Astrocyte of the cerebellum (primary cell): ENCODE measurements around the gene ADAMTS2.

Source experiments
- DNase-seq: peaks from one replicate; pipeline ENCODE4 v3.0.0-alpha.2; 2011; ENCODE audit warnings: low read depth
- H3K4me3 ChIP-seq: 2 replicates; pipeline ENCODE4 v1.5.1; 2011; ENCODE audit warnings: mild to moderate bottlenecking, low read depth, low read length, moderate library complexity
- CTCF ChIP-seq: IDR thresholded peaks from 2 replicates; pipeline ENCODE4 v1.5.1; 2012; ENCODE audit warnings: low read length, low read depth, moderate library complexity, mild to moderate bottlenecking; ENCODE audit errors: missing control alignments
- in situ Hi-C: cut with HindIII; loops from 2 replicates; pipeline ENCODE4 v1.10.0; 2017; ENCODE audit warnings: low sequenced_read_pairs

The ADAMTS2 gene

GRCh38 chr5:179332741-179333290 lies 12.4 kb downstream of the ADAMTS2 start:
- in situ Hi-C loops = no loop called here
- TF ChIP-seq CTCF = no peak

GRCh38 chr5:179331591-179332375 lies 13.5 kb downstream of the ADAMTS2 start:
- in situ Hi-C loops = no loop called here

More at GRCh38 chr5:179332741-179333290, 12.4 kb downstream of the ADAMTS2 start:
- no peak for DNase-seq
- H3K4me3 ChIP-seq = no peak overlapping the region

GRCh38 chr5:179330186-179330900 lies 14.9 kb downstream of the ADAMTS2 start:
- in situ Hi-C loops = no loop called here
- no peak for DNase-seq
- H3K4me3 ChIP-seq = no peak overlapping the region
- no peak for TF ChIP-seq CTCF

More at GRCh38 chr5:179331591-179332375, 13.5 kb downstream of the ADAMTS2 start:
- H3K4me3 ChIP-seq = no peak overlapping the region
- TF ChIP-seq CTCF = no peak
- no peak for DNase-seq

GRCh38 chr5:179328291-179328690 lies 17.0 kb downstream of the ADAMTS2 start:
- no peak for TF ChIP-seq CTCF
- no peak overlapping the region for H3K4me3 ChIP-seq
- in situ Hi-C loops = no loop called here
- no peak for DNase-seq

- in situ Hi-C loops = no loop called here
- no peak for TF ChIP-seq CTCF
- H3K4me3 ChIP-seq = no peak overlapping the region
- no peak for DNase-seq
These were observed 18.1 kb downstream of the ADAMTS2 start for GRCh38 chr5:179327021-179327735.
